Loucy (cell line): ENCODE measurements around the gene SRA1.

ENCODE experiments used
- H2AFZ ChIP-seq: fragments of 200-600 bp; sonication (generic); 2 replicates; pipeline ENCODE4 v1.6.0; 2016; ENCODE audit warnings: antibody characterized with exemption, mild to moderate bottlenecking, low read length, moderate library complexity
- H3F3A ChIP-seq: fragments of 200-600 bp; 2 replicates; pipeline ENCODE4 v1.6.0; 2016; ENCODE audit warnings: antibody characterized with exemption, low read depth, mild to moderate bottlenecking
- H3K27me3 ChIP-seq: fragments of 200-600 bp; sonication (generic); 2 replicates; pipeline ENCODE4 v1.6.1; 2014; ENCODE audit warnings: low read length, mild to moderate bottlenecking; ENCODE audit not compliant: insufficient read depth, poor library complexity, severe bottlenecking
- H3K36me3 ChIP-seq: fragments of 200-600 bp; sonication (generic); 2 replicates; pipeline ENCODE4 v1.6.1; 2016; ENCODE audit warnings: low read length; ENCODE audit not compliant: insufficient read depth
- H3K4me1 ChIP-seq: fragments of 200-600 bp; sonication (generic); 2 replicates; pipeline ENCODE4 v1.5.1; 2014; ENCODE audit warnings: low read length, mild to moderate bottlenecking; ENCODE audit not compliant: insufficient read depth, poor library complexity, severe bottlenecking
- H3K4me2 ChIP-seq: fragments of 200-600 bp; sonication (generic); 2 replicates; pipeline ENCODE4 v1.6.0; 2014; ENCODE audit warnings: antibody characterized with exemption, low read length, low read depth, mild to moderate bottlenecking; ENCODE audit not compliant: poor library complexity, severe bottlenecking
- H3K4me3 ChIP-seq: fragments of 200-600 bp; sonication (generic); 2 replicates; pipeline ENCODE4 v1.5.1; 2014; ENCODE audit warnings: low read length, mild to moderate bottlenecking, mixed read lengths; ENCODE audit not compliant: poor library complexity, severe bottlenecking
- H3K79me2 ChIP-seq: fragments of 200-600 bp; sonication (generic); 2 replicates; pipeline ENCODE4 v1.6.1; 2014; ENCODE audit warnings: low read length; ENCODE audit not compliant: insufficient read depth
- H3K9ac ChIP-seq: fragments of 200-600 bp; sonication (generic); 2 replicates; pipeline ENCODE4 v1.6.0; 2014; ENCODE audit warnings: mild to moderate bottlenecking, low read depth, low read length, moderate library complexity; ENCODE audit not compliant: poor library complexity, severe bottlenecking
- H3K9me2 ChIP-seq: fragments of 200-600 bp; sonication (generic); replicated peaks from 2 replicates; pipeline ENCODE4 v1.6.1; 2016; ENCODE audit warnings: low read depth, low read length, mixed read lengths
- H3K9me3 ChIP-seq: fragments of 200-600 bp; sonication (generic); 2 replicates; pipeline ENCODE4 v1.6.1; 2014; ENCODE audit warnings: mild to moderate bottlenecking, antibody characterized with exemption, low read length, low read depth; ENCODE audit not compliant: insufficient read depth
- H4K20me1 ChIP-seq: fragments of 200-600 bp; sonication (generic); 2 replicates; pipeline ENCODE4 v1.6.0; 2014; ENCODE audit warnings: antibody characterized with exemption, low read length, mild to moderate bottlenecking; ENCODE audit not compliant: insufficient read depth, poor library complexity, severe bottlenecking
- CTCF ChIP-seq: fragments of 200-600 bp; sonication (generic); conservative IDR thresholded peaks from 2 replicates; pipeline ENCODE4 v1.5.1; 2014; ENCODE audit warnings: mild to moderate bottlenecking, antibody characterized with exemption, low read length
- EZH2phosphoT487 ChIP-seq: fragments of 200-600 bp; IDR thresholded peaks from 2 replicates; pipeline ENCODE4 v1.6.1; 2018; ENCODE audit warnings: antibody characterized with exemption, mild to moderate bottlenecking, moderate library complexity, borderline replicate concordance

The SRA1 gene

GRCh38 chr5:140509898-140510297, 47.4 kb downstream of the SRA1 start:
- Histone ChIP-seq H3K4me1 (no peaks in the 10 kb centered on the region), H3K9ac (no peak overlapping the region), H3K9me3 (no peaks in the 10 kb centered on the region), H3F3A (no peaks in the 10 kb centered on the region), H2AFZ (no peak overlapping the region), H4K20me1 (no peaks in the 10 kb centered on the region), H3K9me2 (no peaks in the 10 kb centered on the region), H3K79me2 (no peaks in the 10 kb centered on the region), H3K36me3 (peaks cover 98% of the 10 kb centered on the region), H3K4me3 (no peak overlapping the region), H3K27me3 (no peaks in the 10 kb centered on the region), H3K4me2 (no peak overlapping the region)
- TF ChIP-seq EZH2phosphoT487: no peak
- TF ChIP-seq CTCF: no peak

DNA sequence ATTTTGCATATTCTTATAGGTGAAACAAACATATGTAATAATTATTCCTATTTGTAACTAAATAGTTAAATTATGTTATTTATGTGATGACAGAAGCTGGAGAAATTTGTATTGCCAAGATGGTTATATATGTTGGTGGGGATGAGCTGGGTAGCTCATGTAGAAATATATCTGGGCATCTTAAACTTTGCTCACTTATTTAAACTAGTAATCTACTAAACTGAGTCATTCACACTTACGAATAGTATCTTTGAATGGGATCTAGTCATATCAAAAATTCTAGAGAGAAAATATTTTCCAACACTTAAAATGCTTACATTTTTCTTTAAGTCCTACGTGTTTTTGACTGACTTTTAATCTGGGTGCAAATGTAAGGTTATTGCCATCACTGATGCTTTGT, 54.4 kb downstream of the SRA1 start:
- Histone ChIP-seq H3K4me3 (no peak overlapping the region), H3K4me1 (no peaks in the 10 kb centered on the region), H3K36me3 (peaks cover 49% of the 10 kb centered on the region; the same call in 1 of the 2 replicates), H3K79me2 (no peaks in the 10 kb centered on the region), H3K9me3 (no peaks in the 10 kb centered on the region), H4K20me1 (no peaks in the 10 kb centered on the region), H3F3A (0 out of 2 replicates have a peak, but pooled peaks cover 2% of the 10 kb centered on the region), H3K27me3 (no peaks in the 10 kb centered on the region), H3K9me2 (no peaks in the 10 kb centered on the region), H3K9ac (no peak overlapping the region), H2AFZ (no peak overlapping the region), H3K4me2 (no peak overlapping the region)
- TF ChIP-seq EZH2phosphoT487 (no peak), CTCF (no peak)
